Measurements from ENCODE around the gene HM13.

Gene HM13

GRCh38 chr20:31476643-31477215, 37.5 kb upstream of the HM13 start:
- DNase-seq (ENCODE audit: insufficient read length, low spot score) (no peak), FAIRE-seq (no peak)
- TF ChIP-seq POLR2A (IDR thresholded peaks at IDR 0.05; ENCODE audit: low read depth, low read length), result no peak
- no peak for TF ChIP-seq PAX5 (IDR thresholded peaks at IDR 0.05; ENCODE audit: insufficient read depth, low read length, severe bottlenecking)
- TF ChIP-seq TAF1 (IDR thresholded peaks at IDR 0.05; ENCODE audit: low read depth, low read length), result no peak
- no peak for TF ChIP-seq POLR2AphosphoS5 (IDR thresholded peaks at IDR 0.05; ENCODE audit: low read depth, low read length)
- TF ChIP-seq POU2F2 (IDR thresholded peaks at IDR 0.05; ENCODE audit: low read depth, low read length), result no peak
- TF ChIP-seq SPI1 (IDR thresholded peaks at IDR 0.05; ENCODE audit: low read depth, low read length), result no peak

GRCh38 chr20:31484001-31484400, 30.2 kb upstream of the HM13 start:
- TF ChIP-seq POLR2AphosphoS5 (IDR thresholded peaks at IDR 0.05; ENCODE audit: low read depth, low read length), result no peak
- no peak for TF ChIP-seq PAX5 (IDR thresholded peaks at IDR 0.05; ENCODE audit: insufficient read depth, low read length, severe bottlenecking)
- TF ChIP-seq TAF1 (IDR thresholded peaks at IDR 0.05; ENCODE audit: low read depth, low read length), result no peak
- TF ChIP-seq SPI1 (IDR thresholded peaks at IDR 0.05; ENCODE audit: low read depth, low read length), result no peak
- DNase-seq (ENCODE audit: insufficient read length, low spot score) (no peak), FAIRE-seq (no peak)

DNA sequence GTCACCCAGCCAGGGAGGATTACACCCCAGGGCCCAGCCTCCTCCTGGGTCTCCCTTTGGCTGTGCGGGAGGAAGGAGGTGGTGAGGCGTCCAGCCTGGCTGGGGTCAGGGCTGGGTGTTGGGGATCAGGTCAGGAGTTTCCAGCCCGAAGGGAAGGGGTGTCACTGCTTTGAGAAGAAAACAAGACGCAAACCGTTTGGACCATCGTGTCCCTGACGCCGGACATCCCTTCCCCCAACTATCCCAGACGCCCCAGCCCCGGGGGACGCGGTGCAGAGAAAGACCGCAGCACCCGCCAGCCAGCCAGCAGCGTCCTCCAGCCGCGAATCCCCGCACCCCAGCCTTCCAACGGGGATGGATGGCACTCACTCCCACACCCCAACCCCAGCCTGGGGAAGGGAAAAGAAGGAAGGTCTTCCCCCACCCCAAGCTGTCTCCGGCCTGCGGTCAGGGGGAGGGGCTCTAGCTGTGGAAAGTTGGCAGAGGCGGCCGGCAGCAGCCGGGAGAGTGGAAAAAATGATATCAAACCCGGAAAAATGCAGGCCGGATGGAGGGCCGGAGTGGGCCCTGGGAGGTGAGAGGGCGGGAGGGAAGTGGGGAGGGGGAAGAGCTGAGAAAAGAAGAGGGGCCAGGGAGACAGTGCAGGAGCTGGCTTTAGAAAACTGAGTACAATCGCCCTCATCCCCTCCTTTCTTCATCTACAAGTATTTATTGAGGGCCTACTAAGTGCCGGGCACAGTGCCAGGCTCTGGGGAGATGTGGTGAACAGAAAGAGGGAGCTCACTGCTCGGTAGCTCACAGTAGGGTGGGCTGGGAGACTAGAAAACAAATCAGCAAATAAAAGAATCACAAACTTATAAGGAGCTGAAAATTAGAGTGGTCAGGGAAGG, 28.5 kb upstream of the HM13 start:
- no peak for TF ChIP-seq POLR2AphosphoS5 (IDR thresholded peaks at IDR 0.05; ENCODE audit: low read depth, low read length)
- TF ChIP-seq POU2F2 (IDR thresholded peaks at IDR 0.05; ENCODE audit: low read depth, low read length), result no peak
- no peak for TF ChIP-seq PAX5 (IDR thresholded peaks at IDR 0.05; ENCODE audit: insufficient read depth, low read length, severe bottlenecking)
- TF ChIP-seq TAF1 (IDR thresholded peaks at IDR 0.05; ENCODE audit: low read depth, low read length), result no peak
- no peak for TF ChIP-seq SPI1 (IDR thresholded peaks at IDR 0.05; ENCODE audit: low read depth, low read length)
- TF ChIP-seq POLR2A (IDR thresholded peaks at IDR 0.05; ENCODE audit: low read depth, low read length), result no peak
- DNase-seq (ENCODE audit: insufficient read length, low spot score) (no peak), FAIRE-seq (no peak)

GRCh38 chr20:31488115-31488514, 26.1 kb upstream of the HM13 start:
- DNase-seq (ENCODE audit: insufficient read length, low spot score) (no peak), FAIRE-seq (no peak)
- no peak for TF ChIP-seq POLR2A (IDR thresholded peaks at IDR 0.05; ENCODE audit: low read depth, low read length)
- no peak for TF ChIP-seq TAF1 (IDR thresholded peaks at IDR 0.05; ENCODE audit: low read depth, low read length)
- no peak for TF ChIP-seq SPI1 (IDR thresholded peaks at IDR 0.05; ENCODE audit: low read depth, low read length)
- TF ChIP-seq POLR2AphosphoS5 (IDR thresholded peaks at IDR 0.05; ENCODE audit: low read depth, low read length), result no peak
- no peak for TF ChIP-seq PAX5 (IDR thresholded peaks at IDR 0.05; ENCODE audit: insufficient read depth, low read length, severe bottlenecking)
- TF ChIP-seq POU2F2 (IDR thresholded peaks at IDR 0.05; ENCODE audit: low read depth, low read length), result no peak

DNA sequence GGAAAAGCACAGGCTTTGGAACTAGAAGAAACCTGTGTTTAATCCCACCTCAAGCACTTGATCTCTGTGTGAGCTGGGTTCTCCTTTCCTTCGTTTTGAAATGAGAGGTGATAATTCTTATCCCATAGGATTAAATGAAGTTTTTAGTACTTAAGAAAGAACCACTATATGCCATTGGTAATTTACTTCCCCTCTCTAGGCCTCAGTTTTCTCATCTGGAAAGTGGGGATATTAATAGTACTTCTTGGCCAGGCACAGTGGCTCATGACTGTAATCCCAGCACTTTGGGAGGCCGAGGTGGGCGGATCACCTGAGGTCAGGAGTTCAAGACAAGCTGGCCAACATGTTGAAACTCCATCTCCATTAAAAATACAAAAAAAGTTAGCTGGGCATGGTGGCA, 25.1 kb upstream of the HM13 start:
- FAIRE-seq, result no peak
- no peak for DNase-seq (ENCODE audit: insufficient read length, low spot score)
- no peak for TF ChIP-seq TAF1 (IDR thresholded peaks at IDR 0.05; ENCODE audit: low read depth, low read length)
- TF ChIP-seq PAX5 (IDR thresholded peaks at IDR 0.05; ENCODE audit: insufficient read depth, low read length, severe bottlenecking), result no peak
- no peak for TF ChIP-seq POLR2AphosphoS5 (IDR thresholded peaks at IDR 0.05; ENCODE audit: low read depth, low read length)
- no peak for TF ChIP-seq POLR2A (IDR thresholded peaks at IDR 0.05; ENCODE audit: low read depth, low read length)

GRCh38 chr20:31490752-31491151, 23.5 kb upstream of the HM13 start:
- DNase-seq (ENCODE audit: insufficient read length, low spot score), result no peak
- FAIRE-seq, result no peak
- TF ChIP-seq PAX5 (IDR thresholded peaks at IDR 0.05; ENCODE audit: insufficient read depth, low read length, severe bottlenecking) (no peak), TAF1 (IDR thresholded peaks at IDR 0.05; ENCODE audit: low read depth, low read length) (no peak), POLR2A (IDR thresholded peaks at IDR 0.05; ENCODE audit: low read depth, low read length) (no peak), POU2F2 (IDR thresholded peaks at IDR 0.05; ENCODE audit: low read depth, low read length) (no peak), POLR2AphosphoS5 (IDR thresholded peaks at IDR 0.05; ENCODE audit: low read depth, low read length) (no peak), SPI1 (IDR thresholded peaks at IDR 0.05; ENCODE audit: low read depth, low read length) (no peak)

DNA sequence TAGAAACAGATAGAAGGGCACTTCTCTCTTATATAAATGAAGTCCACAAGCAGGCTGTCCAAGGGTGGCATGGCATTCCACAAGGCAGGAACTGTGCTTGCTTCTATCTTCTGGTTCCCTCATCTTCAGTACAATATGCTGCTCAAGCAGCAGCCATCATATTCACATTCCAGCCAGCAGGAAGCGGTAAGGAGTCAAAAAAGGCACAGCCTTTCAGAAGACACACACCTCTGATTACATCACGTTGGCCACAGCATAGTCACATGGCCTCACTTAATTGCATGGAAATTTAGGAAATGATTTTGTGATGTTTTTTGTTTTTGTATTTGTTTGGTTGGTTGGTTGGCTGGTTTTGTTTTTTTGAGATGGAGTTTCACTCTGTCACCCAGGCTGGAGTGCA, 20.1 kb upstream of the HM13 start:
- no peak for FAIRE-seq
- TF ChIP-seq PAX5 (IDR thresholded peaks at IDR 0.05; ENCODE audit: insufficient read depth, low read length, severe bottlenecking), result no peak
- no peak for TF ChIP-seq POLR2A (IDR thresholded peaks at IDR 0.05; ENCODE audit: low read depth, low read length)
- no peak for TF ChIP-seq POU2F2 (IDR thresholded peaks at IDR 0.05; ENCODE audit: low read depth, low read length)
- no peak for TF ChIP-seq TAF1 (IDR thresholded peaks at IDR 0.05; ENCODE audit: low read depth, low read length)
- TF ChIP-seq POLR2AphosphoS5 (IDR thresholded peaks at IDR 0.05; ENCODE audit: low read depth, low read length), result no peak
- TF ChIP-seq SPI1 (IDR thresholded peaks at IDR 0.05; ENCODE audit: low read depth, low read length), result no peak
- DNase-seq (ENCODE audit: insufficient read length, low spot score), result no peak

GRCh38 chr20:31496761-31497295, 17.4 kb upstream of the HM13 start:
- no peak for TF ChIP-seq TAF1 (IDR thresholded peaks at IDR 0.05; ENCODE audit: low read depth, low read length)
- no peak for TF ChIP-seq PAX5 (IDR thresholded peaks at IDR 0.05; ENCODE audit: insufficient read depth, low read length, severe bottlenecking)
- TF ChIP-seq POLR2A (IDR thresholded peaks at IDR 0.05; ENCODE audit: low read depth, low read length), result no peak
- TF ChIP-seq POU2F2 (IDR thresholded peaks at IDR 0.05; ENCODE audit: low read depth, low read length), result no peak
- no peak for TF ChIP-seq SPI1 (IDR thresholded peaks at IDR 0.05; ENCODE audit: low read depth, low read length)
- no peak for TF ChIP-seq POLR2AphosphoS5 (IDR thresholded peaks at IDR 0.05; ENCODE audit: low read depth, low read length)
- FAIRE-seq, result no peak

DNA sequence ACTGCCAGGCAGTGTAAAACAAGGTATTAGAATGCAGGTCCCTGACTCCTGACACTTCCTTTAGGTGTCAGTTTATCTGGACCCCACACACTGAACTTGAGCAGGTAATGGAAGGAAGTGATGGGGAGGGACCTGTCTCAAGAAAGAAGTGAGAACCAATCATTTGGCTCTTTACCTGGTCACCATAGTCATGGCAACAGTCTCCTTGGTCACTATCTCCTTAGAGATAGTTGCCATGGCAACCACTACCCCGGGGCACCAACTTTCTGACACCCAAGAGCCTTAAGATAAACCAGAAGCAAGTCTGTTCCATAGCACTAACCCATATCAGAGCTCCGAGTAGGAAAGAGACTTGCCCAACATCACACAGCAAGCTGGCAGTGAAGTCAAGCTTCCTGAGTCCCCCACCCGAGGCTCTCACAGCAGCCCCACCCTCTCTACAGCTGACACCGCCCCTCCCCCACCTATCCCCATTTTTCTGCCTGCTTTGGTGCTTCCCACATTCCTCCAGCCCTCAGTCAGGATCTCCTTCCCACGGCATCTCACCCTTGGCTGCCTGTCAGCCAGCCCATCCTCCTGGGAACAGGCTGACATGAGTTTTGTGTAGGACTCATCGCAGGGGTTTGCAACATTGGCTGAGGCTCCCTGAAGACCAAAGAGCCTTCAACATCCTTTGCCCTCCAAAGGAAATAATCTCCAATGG, 16.3 kb upstream of the HM13 start:
- FAIRE-seq (no peak), DNase-seq (ENCODE audit: insufficient read length, low spot score) (no peak)
- TF ChIP-seq POLR2A (IDR thresholded peaks at IDR 0.05; ENCODE audit: low read depth, low read length) (no peak), PAX5 (IDR thresholded peaks at IDR 0.05; ENCODE audit: insufficient read depth, low read length, severe bottlenecking) (no peak), POU2F2 (IDR thresholded peaks at IDR 0.05; ENCODE audit: low read depth, low read length) (no peak), TAF1 (IDR thresholded peaks at IDR 0.05; ENCODE audit: low read depth, low read length) (no peak), POLR2AphosphoS5 (IDR thresholded peaks at IDR 0.05; ENCODE audit: low read depth, low read length) (no peak), SPI1 (IDR thresholded peaks at IDR 0.05; ENCODE audit: low read depth, low read length) (no peak)

More at GRCh38 chr20:31496761-31497295, 17.4 kb upstream of the HM13 start:
- DNase-seq (ENCODE audit: insufficient read length, low spot score), result no peak

Data from GM12891 (cell line).